Measurements from ENCODE around the gene TRIP4.
A peak's percentile ranks its signal among the peaks of the same experiment; 100 is the strongest.

Gene TRIP4

DNA sequence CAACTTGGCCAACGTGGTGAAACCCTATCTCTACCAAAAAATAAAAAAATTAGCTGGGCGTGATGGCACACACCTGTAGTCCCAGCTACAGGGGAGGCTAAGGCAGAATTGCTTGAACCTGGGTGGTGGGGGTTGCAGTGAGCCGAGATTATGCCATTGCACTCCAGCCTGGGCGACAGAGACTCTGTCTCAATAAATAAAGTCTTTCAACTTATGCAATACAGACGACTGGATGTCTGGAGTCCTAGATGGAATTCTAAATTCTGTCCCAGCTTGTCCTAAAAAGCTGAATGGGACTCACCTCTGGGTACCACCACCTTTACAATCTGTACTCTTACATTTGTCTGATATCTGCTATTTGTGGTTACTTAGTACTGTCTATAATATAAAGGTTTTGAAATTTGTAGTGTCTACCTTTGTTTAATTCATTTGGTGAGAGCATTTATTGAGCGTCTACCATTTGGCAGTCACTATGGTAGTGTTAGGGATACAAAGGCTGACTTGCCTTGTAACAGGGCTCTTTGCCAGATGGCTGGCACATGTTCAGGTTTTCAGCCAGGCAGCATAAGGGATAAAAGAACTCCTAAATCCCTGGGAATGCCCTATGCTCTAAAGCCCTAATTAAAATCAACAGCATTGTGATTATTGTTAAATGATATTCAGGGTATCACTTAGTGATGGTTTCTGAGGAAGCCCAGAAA is 65.5 kb downstream of the TRIP4 start:
- DNase-seq: no peak

GRCh38 chr15:64453689-64454037 is 66.0 kb downstream of the TRIP4 start:
- DNase-seq: no peak

DNA sequence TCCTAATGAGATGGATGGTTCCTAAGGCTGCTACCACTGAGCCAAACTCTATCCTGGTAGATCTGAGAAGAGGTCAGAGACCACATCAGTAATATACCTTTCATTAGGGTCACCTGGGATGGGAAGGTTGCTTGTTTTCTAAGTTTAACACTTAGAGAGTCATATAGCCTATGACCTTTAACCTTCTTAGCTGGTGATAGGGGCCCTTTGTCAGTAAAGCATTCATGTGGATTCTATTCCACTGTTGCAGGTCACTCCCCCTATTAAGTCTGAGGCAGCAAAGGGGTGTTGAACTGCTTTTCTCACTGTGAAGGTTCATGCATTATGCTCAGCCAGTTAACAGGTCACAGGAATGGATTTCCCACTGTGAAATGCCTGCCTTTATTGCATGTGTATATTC is 66.6 kb downstream of the TRIP4 start:
- no peak for DNase-seq

DNA sequence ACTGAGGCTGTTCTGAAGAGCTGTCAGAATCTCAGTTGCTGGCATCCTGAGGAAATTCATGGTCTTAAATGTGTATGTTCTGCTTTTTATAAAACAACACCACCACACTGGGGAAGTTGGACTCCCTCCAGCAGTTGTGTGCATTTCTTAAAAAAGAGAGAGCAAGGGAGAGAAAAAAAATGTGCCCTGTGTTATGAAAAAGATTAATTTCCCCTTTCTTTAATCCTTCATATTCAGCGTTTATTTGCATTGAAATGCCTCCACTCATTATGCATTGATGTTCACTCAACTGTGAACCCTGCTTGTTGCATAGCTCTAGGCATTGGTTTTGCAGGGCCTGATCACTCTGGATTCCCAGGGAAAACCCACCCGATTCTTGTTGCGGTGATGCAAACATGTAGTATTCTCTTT is 68.3 kb downstream of the TRIP4 start:
- DNase-seq: no peak

DNA sequence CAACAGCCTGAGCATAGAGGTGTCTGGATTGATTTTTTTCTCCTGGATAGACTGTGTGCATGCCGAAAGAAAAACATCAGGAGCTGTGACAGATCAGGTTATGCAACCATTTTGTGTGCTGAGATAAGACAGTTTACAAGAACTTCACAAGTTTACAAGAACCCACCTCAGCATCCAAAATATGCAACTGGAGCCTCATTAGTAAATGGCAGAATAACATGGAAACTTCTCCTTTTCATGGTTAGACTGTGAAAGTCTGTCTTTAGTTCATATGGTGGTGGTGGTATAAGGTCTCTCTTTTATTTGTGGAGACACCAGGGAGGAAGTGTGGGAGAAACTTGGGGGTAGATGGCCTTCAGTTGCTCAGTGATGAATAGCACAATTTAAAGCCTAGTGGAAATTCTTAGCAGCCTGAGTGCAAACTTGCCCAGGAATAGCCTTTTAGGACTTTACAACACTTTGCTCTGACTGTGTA is 69.0 kb downstream of the TRIP4 start:
- DNase-seq: no peak

DNA sequence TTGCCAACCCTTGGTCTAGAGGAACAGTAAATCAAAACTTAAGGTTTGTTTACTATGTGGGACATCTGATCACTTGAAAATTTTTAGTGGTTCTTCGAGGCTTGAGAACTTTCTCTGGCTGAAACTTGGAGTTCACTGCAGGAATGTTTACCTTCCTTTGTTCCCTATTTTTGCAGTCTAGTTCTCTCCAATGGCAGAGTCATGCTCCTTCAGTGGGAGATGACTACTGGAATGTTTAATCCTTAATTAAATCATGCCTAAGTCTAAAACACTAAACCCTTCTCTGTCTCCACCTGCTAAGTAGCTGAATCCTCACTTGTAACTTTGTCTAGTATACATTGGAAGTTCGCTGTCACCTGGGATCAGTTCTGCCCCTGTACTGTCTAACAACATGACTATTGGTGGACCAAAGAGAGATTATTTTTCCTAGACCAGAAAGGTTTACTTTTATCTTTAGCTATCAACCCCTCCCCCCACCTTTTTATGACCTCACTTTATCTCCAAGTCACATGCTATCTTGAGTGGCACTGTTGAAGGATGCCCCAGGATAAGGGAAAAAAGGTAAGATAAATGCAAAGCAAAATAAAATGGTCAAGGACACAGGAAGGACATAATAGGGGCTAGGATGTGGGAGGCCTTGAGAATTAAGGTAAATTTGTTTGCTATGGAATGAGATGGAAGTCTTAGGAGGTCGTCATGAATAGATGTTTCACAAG is 71.6 kb downstream of the TRIP4 start:
- no peak for DNase-seq

- DNase-seq: peak; percentile 93
Observed at GRCh38 chr15:64460206-64460723, 72.6 kb downstream of the TRIP4 start, which contains the start of gene ZNF609. Gene ZNF609 (plus strand): TSS chr15:64460578. CDS start chr15:64499420, 38,842 bp downstream.

- peak; percentile 15 for DNase-seq
Observed at GRCh38 chr15:64460724-64461720, 73.4 kb downstream of the TRIP4 start.

DNA sequence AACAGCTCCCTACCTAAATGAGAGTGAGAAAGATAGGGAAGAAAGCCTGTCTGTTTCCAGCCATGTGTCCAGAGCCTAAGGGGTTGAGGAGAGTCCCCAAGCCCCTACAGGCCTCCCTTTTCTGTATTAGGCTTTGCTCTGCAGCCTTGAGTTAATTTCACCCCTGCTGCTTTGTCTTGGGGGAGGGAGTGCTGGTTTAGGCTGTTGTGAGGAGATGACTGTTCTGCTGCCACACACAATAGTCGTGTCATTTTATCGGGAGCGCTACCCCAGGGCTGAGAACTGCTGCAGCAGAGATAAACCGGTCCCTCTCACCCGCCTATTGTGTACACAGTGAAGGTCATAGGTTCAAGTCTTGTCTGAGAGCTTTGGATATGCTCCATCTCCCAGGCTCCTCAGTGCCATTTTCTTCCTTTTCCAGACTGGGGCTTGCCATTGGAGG is 74.1 kb downstream of the TRIP4 start:
- DNase-seq: peak; percentile 33

DNA sequence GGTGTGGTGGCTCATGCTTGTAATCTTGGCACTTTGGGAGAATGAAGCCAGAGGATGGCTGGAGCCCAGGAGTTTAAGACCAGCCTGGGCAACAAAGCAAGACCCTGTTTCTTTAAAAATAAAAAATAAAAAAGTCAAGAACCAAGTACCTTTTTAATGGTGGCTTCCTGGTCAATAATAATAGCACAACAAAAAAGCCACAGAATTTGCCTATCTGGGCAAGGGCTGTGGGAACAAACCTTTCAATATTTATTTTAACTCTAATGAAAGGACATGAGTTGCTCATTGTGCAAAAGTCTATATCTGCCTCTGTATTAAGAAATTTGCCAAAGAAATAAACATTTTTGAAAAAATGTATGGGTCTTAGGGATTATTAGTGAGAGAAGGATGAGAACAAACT is 74.9 kb downstream of the TRIP4 start:
- DNase-seq: no peak

DNA sequence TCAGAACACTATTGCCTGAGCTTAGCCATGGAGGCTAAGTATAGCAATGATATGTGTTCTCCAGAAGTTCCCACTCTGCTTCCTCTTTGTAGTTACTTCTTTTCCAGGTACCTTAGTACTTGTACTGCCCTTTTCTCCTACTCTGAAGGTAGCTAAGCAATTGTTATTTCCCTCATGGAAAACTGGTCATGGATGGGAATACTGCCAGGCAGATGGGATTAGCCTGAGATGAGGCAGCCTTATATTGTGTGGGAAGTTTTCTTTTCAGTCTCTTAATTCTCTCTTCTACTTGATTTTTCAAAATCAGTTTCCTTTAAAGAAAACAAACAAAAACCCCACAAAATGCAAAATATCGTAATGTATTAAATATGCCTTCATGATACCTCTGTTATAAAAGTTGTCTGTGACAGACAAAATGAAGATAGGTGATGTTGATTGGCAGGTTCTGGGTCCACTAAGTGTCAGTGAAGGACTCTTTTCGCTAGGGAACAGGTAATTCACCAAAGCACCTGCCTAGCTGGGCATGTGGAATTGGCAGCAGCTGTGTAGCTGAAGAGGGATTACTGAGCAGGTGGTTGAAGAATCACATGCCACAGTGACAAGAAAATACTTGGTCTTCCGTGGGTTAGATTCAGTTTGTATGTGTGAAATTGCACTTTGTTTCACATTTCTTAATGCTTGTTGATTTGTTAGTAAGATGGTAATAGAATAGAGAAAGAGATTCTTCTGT is 76.8 kb downstream of the TRIP4 start:
- DNase-seq: no peak

DNA sequence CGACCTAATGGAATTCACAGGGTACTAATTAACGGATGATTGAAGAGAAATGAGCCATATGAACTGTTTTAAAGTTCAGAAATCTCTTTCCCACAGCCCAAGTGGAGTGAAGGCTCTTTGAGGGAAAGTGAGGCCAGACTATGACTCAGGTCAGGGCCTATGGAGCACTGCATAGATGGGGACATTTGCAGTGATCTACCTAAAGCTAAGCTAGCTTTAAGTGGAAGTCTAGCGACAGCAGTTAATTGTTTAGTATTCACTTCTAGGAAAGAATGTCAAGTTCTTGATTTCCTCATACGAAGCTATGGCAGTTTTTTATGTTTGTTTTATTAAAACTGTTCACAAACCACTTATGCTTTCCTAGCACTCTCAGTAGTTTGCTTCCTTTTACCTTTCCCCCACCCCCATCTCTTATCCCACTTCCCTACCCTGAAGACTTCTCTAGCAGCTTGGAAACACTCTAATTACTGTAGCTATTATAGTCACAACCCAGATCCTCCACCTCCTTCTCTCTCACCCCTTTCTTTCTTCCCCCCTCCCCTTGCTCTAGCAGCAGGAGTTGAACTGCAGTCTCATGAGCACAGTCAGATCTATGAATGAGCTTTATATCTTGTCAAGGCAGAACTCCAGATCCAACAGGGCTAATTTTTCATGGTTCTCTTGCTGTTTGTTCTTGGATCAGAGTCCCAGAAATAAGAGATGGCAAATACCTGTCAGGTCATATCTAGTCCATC is 78.9 kb downstream of the TRIP4 start:
- DNase-seq: no peak

DNA sequence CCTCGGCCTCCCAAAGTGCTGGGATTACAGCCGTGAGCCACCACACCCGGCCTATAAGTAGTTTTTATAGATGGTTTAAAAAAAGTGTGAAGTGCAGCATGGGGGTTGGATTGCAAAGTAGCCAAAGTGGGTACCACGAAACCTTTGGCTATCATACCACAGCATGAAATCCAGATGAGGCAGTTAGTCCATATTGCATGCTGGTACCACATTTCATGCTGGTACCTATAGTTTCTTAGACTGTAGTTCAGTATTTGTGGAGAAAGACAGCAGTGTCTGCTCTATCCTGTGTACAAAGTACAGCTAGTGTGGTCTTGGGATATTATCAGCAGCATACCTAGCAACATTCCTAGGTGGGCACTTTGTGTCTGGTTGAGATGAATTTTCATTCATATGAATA is 84.5 kb downstream of the TRIP4 start:
- DNase-seq: no peak

GRCh38 chr15:64474846-64475245 is 87.2 kb downstream of the TRIP4 start:
- DNase-seq: no peak

- no peak for DNase-seq
Observed at GRCh38 chr15:64476550-64476949, 88.9 kb downstream of the TRIP4 start.

DNA sequence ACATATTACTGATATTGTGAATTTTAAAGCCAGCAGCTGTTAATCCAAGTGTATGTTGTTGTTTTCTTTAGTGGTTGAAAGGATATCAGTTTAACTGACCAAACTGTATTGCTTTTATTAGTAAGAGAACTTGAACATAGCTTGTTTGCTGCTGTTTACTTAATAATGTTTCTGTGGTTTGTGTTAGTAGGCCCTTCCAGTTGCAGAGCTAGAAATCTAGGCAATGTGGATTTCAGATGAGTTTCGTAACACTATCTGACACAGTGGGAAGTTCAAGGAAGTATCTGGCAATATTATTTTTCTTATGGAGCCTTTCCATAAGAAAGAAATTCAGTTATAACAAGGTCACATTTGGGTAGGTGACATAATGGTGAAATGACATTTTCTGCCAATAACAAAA is 91.2 kb downstream of the TRIP4 start:
- DNase-seq: no peak

- no peak for DNase-seq
Observed at GRCh38 chr15:64480891-64481290, 93.3 kb downstream of the TRIP4 start.

DNA sequence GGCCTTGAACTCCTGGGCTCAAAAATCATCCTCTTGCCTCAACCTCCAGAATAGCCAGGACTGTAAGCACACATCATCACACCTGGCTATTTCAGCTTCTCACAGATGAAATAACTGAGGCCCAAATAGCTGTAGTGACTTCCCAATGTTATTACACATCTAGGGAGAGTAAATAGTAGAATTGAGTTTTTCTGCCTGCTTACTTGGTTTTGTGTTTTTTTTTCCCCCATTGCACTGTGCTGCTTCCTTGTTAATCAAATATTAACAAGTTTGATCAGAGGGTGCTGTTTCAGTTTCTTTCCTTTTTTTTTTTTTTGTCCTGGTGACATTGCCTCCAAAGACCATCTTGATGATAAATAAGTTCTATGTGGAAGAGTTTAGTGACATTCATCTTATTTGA is 96.1 kb downstream of the TRIP4 start:
- DNase-seq: no peak

DNA sequence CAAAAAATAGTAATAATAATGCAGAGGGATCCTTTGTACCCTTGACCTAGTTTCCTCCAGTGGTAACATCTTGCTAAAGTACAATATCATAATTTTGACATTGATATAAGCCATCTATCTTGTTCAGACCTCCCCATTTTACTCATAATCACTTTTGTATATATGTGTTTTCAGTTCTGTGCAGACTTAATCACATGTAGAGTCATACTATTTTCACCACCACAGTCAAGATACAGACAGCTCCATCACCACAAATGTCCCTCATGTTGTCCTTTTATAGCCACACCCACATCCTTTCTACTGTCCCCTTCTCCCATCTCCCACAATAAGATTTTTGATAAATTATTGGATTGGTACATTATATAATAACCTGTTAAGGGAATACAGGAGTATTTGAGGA is 98.2 kb downstream of the TRIP4 start:
- DNase-seq: no peak

GRCh38 chr15:64490598-64491259 is 103.1 kb downstream of the TRIP4 start:
- no peak for DNase-seq

- DNase-seq: no peak
Observed at GRCh38 chr15:64493641-64494040, 106.0 kb downstream of the TRIP4 start.

Data from activated naive CD4-positive, alpha-beta T cell treated with Interleukin-2 at 50 U/mL for 16 hours (primary cell).